ENCODE data around the gene ARHGAP6. TPM values are rescaled to one million over a fixed set of nuclear protein-coding genes. Genes with fewer than 3 reads are reported as not detected.
A peak's percentile ranks its signal among the peaks of the same experiment; 100 is the strongest.

Gene ARHGAP6
- total RNA-seq, 1 experiment from 2014 or later = not detected

- no peaks in the 10 kb centered on the region for H3K27me3 ChIP-seq (ENCODE audit: low read length)
- peaks cover 17% of the 10 kb centered on the region for H3K4me1 ChIP-seq (ENCODE audit: low read length)
- no peak overlapping the region for H3K4me2 ChIP-seq (ENCODE audit: low read depth, low read length, poor library complexity, severe bottlenecking)
- no peak overlapping the region for H2AFZ ChIP-seq (ENCODE audit: low read length)
- no peak overlapping the region for H3K4me3 ChIP-seq (ENCODE audit: low read length)
- DNase-seq = no peak
- H3K9me3 ChIP-seq (ENCODE audit: low read length) = no peaks in the 10 kb centered on the region
- H3K27ac ChIP-seq (ENCODE audit: low read length) = no peak overlapping the region
- H3K79me2 ChIP-seq (ENCODE audit: low read length) = no peaks in the 10 kb centered on the region
- H3K9me2 ChIP-seq (replicated peaks; ENCODE audit: insufficient read depth, low read length) = no peaks in the 10 kb centered on the region
- no peaks in the 10 kb centered on the region for H3K36me3 ChIP-seq (ENCODE audit: insufficient read depth, low read length)
- no peak overlapping the region for H3K9ac ChIP-seq (ENCODE audit: low read length)
- H4K20me1 ChIP-seq (ENCODE audit: insufficient read depth, low read depth, low read length) = no peaks in the 10 kb centered on the region
Measured at GRCh38 chrX:11577603-11578002, 88.1 kb downstream of the ARHGAP6 start.

- DNase-seq = no peak
- Histone ChIP-seq H3K4me2 (ENCODE audit: low read depth, low read length, poor library complexity, severe bottlenecking) (no peak overlapping the region), H4K20me1 (ENCODE audit: insufficient read depth, low read depth, low read length) (no peaks in the 10 kb centered on the region), H3K9me2 (replicated peaks; ENCODE audit: insufficient read depth, low read length) (no peaks in the 10 kb centered on the region), H3K79me2 (ENCODE audit: low read length) (no peaks in the 10 kb centered on the region), H3K27ac (ENCODE audit: low read length) (no peak overlapping the region), H3K9ac (ENCODE audit: low read length) (no peak overlapping the region), H3K36me3 (ENCODE audit: insufficient read depth, low read length) (no peaks in the 10 kb centered on the region), H3K27me3 (ENCODE audit: low read length) (no peaks in the 10 kb centered on the region), H3K4me1 (ENCODE audit: low read length) (peaks cover 5% of the 10 kb centered on the region; the same call in 1 of the 2 replicates), H3K4me3 (ENCODE audit: low read length) (no peak overlapping the region), H2AFZ (ENCODE audit: low read length) (no peak overlapping the region), H3K9me3 (ENCODE audit: low read length) (no peaks in the 10 kb centered on the region)
Measured at GRCh38 chrX:11575332-11575731, 90.4 kb downstream of the ARHGAP6 start.

- Histone ChIP-seq H2AFZ (ENCODE audit: low read length) (no peak overlapping the region), H3K79me2 (ENCODE audit: low read length) (no peaks in the 10 kb centered on the region), H3K27ac (ENCODE audit: low read length) (no peak overlapping the region), H3K4me2 (ENCODE audit: low read depth, low read length, poor library complexity, severe bottlenecking) (no peak overlapping the region), H3K36me3 (ENCODE audit: insufficient read depth, low read length) (no peaks in the 10 kb centered on the region), H3K4me1 (ENCODE audit: low read length) (peaks cover 3% of the 10 kb centered on the region), H3K9me2 (replicated peaks; ENCODE audit: insufficient read depth, low read length) (no peaks in the 10 kb centered on the region), H3K4me3 (ENCODE audit: low read length) (no peak overlapping the region), H3K9me3 (ENCODE audit: low read length) (no peaks in the 10 kb centered on the region), H3K27me3 (ENCODE audit: low read length) (no peaks in the 10 kb centered on the region), H3K9ac (ENCODE audit: low read length) (no peak overlapping the region), H4K20me1 (ENCODE audit: insufficient read depth, low read depth, low read length) (no peaks in the 10 kb centered on the region)
- DNase-seq = no peak
Measured at GRCh38 chrX:11567528-11568220, 98.0 kb downstream of the ARHGAP6 start.

- DNase-seq = no peak
- Histone ChIP-seq H3K4me2 (ENCODE audit: low read depth, low read length, poor library complexity, severe bottlenecking) (no peak overlapping the region), H3K36me3 (ENCODE audit: insufficient read depth, low read length) (no peaks in the 10 kb centered on the region), H4K20me1 (ENCODE audit: insufficient read depth, low read depth, low read length) (no peaks in the 10 kb centered on the region), H3K27ac (ENCODE audit: low read length) (no peak overlapping the region), H3K9me2 (replicated peaks; ENCODE audit: insufficient read depth, low read length) (no peaks in the 10 kb centered on the region), H3K4me3 (ENCODE audit: low read length) (no peak overlapping the region), H3K9ac (ENCODE audit: low read length) (no peak overlapping the region), H3K9me3 (ENCODE audit: low read length) (no peaks in the 10 kb centered on the region), H3K79me2 (ENCODE audit: low read length) (no peaks in the 10 kb centered on the region), H2AFZ (ENCODE audit: low read length) (no peak overlapping the region), H3K4me1 (ENCODE audit: low read length) (peaks cover 8% of the 10 kb centered on the region), H3K27me3 (ENCODE audit: low read length) (no peaks in the 10 kb centered on the region)
Measured at GRCh38 chrX:11566789-11567188, 98.9 kb downstream of the ARHGAP6 start.

GRCh38 chrX:11566173-11566572 is 99.5 kb downstream of the ARHGAP6 start:
- H3K4me2 ChIP-seq (ENCODE audit: low read depth, low read length, poor library complexity, severe bottlenecking) = no peak overlapping the region
- H3K27me3 ChIP-seq (ENCODE audit: low read length) = no peaks in the 10 kb centered on the region
- H3K9me3 ChIP-seq (ENCODE audit: low read length) = no peaks in the 10 kb centered on the region
- H3K9me2 ChIP-seq (replicated peaks; ENCODE audit: insufficient read depth, low read length) = no peaks in the 10 kb centered on the region
- no peak overlapping the region for H3K4me3 ChIP-seq (ENCODE audit: low read length)
- H3K27ac ChIP-seq (ENCODE audit: low read length) = no peak overlapping the region
- DNase-seq = no peak
- H4K20me1 ChIP-seq (ENCODE audit: insufficient read depth, low read depth, low read length) = no peaks in the 10 kb centered on the region
- H3K36me3 ChIP-seq (ENCODE audit: insufficient read depth, low read length) = no peaks in the 10 kb centered on the region
- peaks cover 8% of the 10 kb centered on the region for H3K4me1 ChIP-seq (ENCODE audit: low read length)
- no peak overlapping the region for H3K9ac ChIP-seq (ENCODE audit: low read length)
- H2AFZ ChIP-seq (ENCODE audit: low read length) = no peak overlapping the region
- H3K79me2 ChIP-seq (ENCODE audit: low read length) = no peaks in the 10 kb centered on the region

- H3K27me3 ChIP-seq (ENCODE audit: low read length) = no peaks in the 10 kb centered on the region
- H3K9me3 ChIP-seq (ENCODE audit: low read length) = no peaks in the 10 kb centered on the region
- no peaks in the 10 kb centered on the region for H3K36me3 ChIP-seq (ENCODE audit: insufficient read depth, low read length)
- H3K9ac ChIP-seq (ENCODE audit: low read length) = no peak overlapping the region
- no peaks in the 10 kb centered on the region for H4K20me1 ChIP-seq (ENCODE audit: insufficient read depth, low read depth, low read length)
- H3K9me2 ChIP-seq (replicated peaks; ENCODE audit: insufficient read depth, low read length) = no peaks in the 10 kb centered on the region
- peaks cover 8% of the 10 kb centered on the region for H3K4me1 ChIP-seq (ENCODE audit: low read length)
- no peaks in the 10 kb centered on the region for H3K79me2 ChIP-seq (ENCODE audit: low read length)
- no peak overlapping the region for H2AFZ ChIP-seq (ENCODE audit: low read length)
- no peak for DNase-seq
- no peak overlapping the region for H3K4me3 ChIP-seq (ENCODE audit: low read length)
- no peak overlapping the region for H3K4me2 ChIP-seq (ENCODE audit: low read depth, low read length, poor library complexity, severe bottlenecking)
- H3K27ac ChIP-seq (ENCODE audit: low read length) = no peak overlapping the region
Measured at GRCh38 chrX:11564546-11564945, 101.2 kb downstream of the ARHGAP6 start.

GRCh38 chrX:11562570-11562969 is 103.2 kb downstream of the ARHGAP6 start:
- Histone ChIP-seq H3K27ac (ENCODE audit: low read length) (no peak overlapping the region), H3K36me3 (ENCODE audit: insufficient read depth, low read length) (no peaks in the 10 kb centered on the region), H3K4me3 (ENCODE audit: low read length) (no peak overlapping the region), H3K79me2 (ENCODE audit: low read length) (no peaks in the 10 kb centered on the region), H4K20me1 (ENCODE audit: insufficient read depth, low read depth, low read length) (no peaks in the 10 kb centered on the region), H3K9ac (ENCODE audit: low read length) (no peak overlapping the region), H3K4me2 (ENCODE audit: low read depth, low read length, poor library complexity, severe bottlenecking) (peak overlapping the region; percentile 11), H2AFZ (ENCODE audit: low read length) (no peak overlapping the region), H3K9me3 (ENCODE audit: low read length) (no peaks in the 10 kb centered on the region), H3K9me2 (replicated peaks; ENCODE audit: insufficient read depth, low read length) (no peaks in the 10 kb centered on the region), H3K4me1 (ENCODE audit: low read length) (peaks cover 8% of the 10 kb centered on the region), H3K27me3 (ENCODE audit: low read length) (no peaks in the 10 kb centered on the region)
- DNase-seq = peak; percentile 43

- H2AFZ ChIP-seq (ENCODE audit: low read length) = no peak overlapping the region
- H3K4me1 ChIP-seq (ENCODE audit: low read length) = peaks cover 8% of the 10 kb centered on the region
- H3K9me2 ChIP-seq (replicated peaks; ENCODE audit: insufficient read depth, low read length) = no peaks in the 10 kb centered on the region
- H3K9me3 ChIP-seq (ENCODE audit: low read length) = no peaks in the 10 kb centered on the region
- peak; percentile 85 for DNase-seq
- no peak overlapping the region for H3K9ac ChIP-seq (ENCODE audit: low read length)
- no peak overlapping the region for H3K27ac ChIP-seq (ENCODE audit: low read length)
- H3K36me3 ChIP-seq (ENCODE audit: insufficient read depth, low read length) = no peaks in the 10 kb centered on the region
- no peaks in the 10 kb centered on the region for H3K79me2 ChIP-seq (ENCODE audit: low read length)
- no peaks in the 10 kb centered on the region for H3K27me3 ChIP-seq (ENCODE audit: low read length)
- no peak overlapping the region for H3K4me3 ChIP-seq (ENCODE audit: low read length)
- no peaks in the 10 kb centered on the region for H4K20me1 ChIP-seq (ENCODE audit: insufficient read depth, low read depth, low read length)
- H3K4me2 ChIP-seq (ENCODE audit: low read depth, low read length, poor library complexity, severe bottlenecking) = no peak overlapping the region
Measured at GRCh38 chrX:11558972-11559371, 106.7 kb downstream of the ARHGAP6 start.

Measured in Karpas-422 (cell line).